GM18873 (cell line): ENCODE measurements around the gene ELAVL4.

Experiments used
- ATAC-seq: cut with Tn5 transposase; IDR thresholded peaks from one replicate; pipeline ENCODE4 v1.9.1; 2021; ENCODE audit warnings: mild to moderate bottlenecking, moderate library complexity, moderate number of reproducible peaks; ENCODE audit not compliant: unreplicated experiment, low FRiP score

The ELAVL4 gene

GRCh38 chr1:50108497-50109059 lies at the start of gene ELAVL4:
Gene ELAVL4 (plus strand): TSS chr1:50108920. CDS start chr1:50109190, 270 bp downstream.
- no peak for ATAC-seq

GRCh38 chr1:50060279-50060678 lies 48.4 kb upstream of the ELAVL4 start:
- no peak for ATAC-seq

GRCh38 chr1:50066806-50067205 lies 41.9 kb upstream of the ELAVL4 start:
- ATAC-seq = no peak

- ATAC-seq = no peak
Measured at GRCh38 chr1:50074931-50075330, 33.8 kb upstream of the ELAVL4 start.

GRCh38 chr1:50077273-50077672 lies 31.4 kb upstream of the ELAVL4 start:
- ATAC-seq = no peak

GRCh38 chr1:50080904-50081586 lies 27.7 kb upstream of the ELAVL4 start:
- no peak for ATAC-seq

GRCh38 chr1:50084389-50084788 lies 24.3 kb upstream of the ELAVL4 start:
- ATAC-seq = no peak

- no peak for ATAC-seq
Measured at GRCh38 chr1:50091068-50091467, 17.7 kb upstream of the ELAVL4 start.

- no peak for ATAC-seq
Measured at GRCh38 chr1:50095716-50096115, 13.0 kb upstream of the ELAVL4 start.

GRCh38 chr1:50097021-50097679 lies 11.6 kb upstream of the ELAVL4 start:
- ATAC-seq = no peak

- no peak for ATAC-seq
Measured at GRCh38 chr1:50097791-50098190, 10.9 kb upstream of the ELAVL4 start.

GRCh38 chr1:50098591-50099021 lies 10.1 kb upstream of the ELAVL4 start:
- no peak for ATAC-seq

GRCh38 chr1:50099654-50100053 lies 9.1 kb upstream of the ELAVL4 start:
- no peak for ATAC-seq

GRCh38 chr1:50103615-50104081 lies 5.1 kb upstream of the ELAVL4 start:
- no peak for ATAC-seq

GRCh38 chr1:50105433-50105832 lies 3.3 kb upstream of the ELAVL4 start:
- ATAC-seq = no peak

GRCh38 chr1:50106095-50106761 lies 2.5 kb upstream of the ELAVL4 start:
- ATAC-seq = no peak

GRCh38 chr1:50109116-50109515 lies 396 bp downstream of the ELAVL4 start:
- ATAC-seq = no peak

GRCh38 chr1:50109647-50110075 lies 941 bp downstream of the ELAVL4 start:
- no peak for ATAC-seq

GRCh38 chr1:50110151-50110550 lies 1.4 kb downstream of the ELAVL4 start:
- ATAC-seq = no peak

GRCh38 chr1:50110656-50111055 lies 1.9 kb downstream of the ELAVL4 start:
- ATAC-seq = no peak

GRCh38 chr1:50111503-50111902 lies 2.8 kb downstream of the ELAVL4 start:
- ATAC-seq = no peak
